Keratinocyte (primary cell): Measurements from ENCODE around the gene TVP23A. TPM values are rescaled to one million over a fixed set of nuclear protein-coding genes. Genes with fewer than 3 reads are reported as not detected.

Source experiments
- DNase-seq: peaks from one replicate; pipeline ENCODE4 v3.0.0-alpha.2; 2011; ENCODE audit warnings: low read depth, missing footprints, low spot score
- FAIRE-seq: peaks from 2 replicates; lab custom pipeline; 2011; peaks lifted over from hg19 to GRCh38; lab: Jason Lieb, UNC
- H2AFZ ChIP-seq: 2 replicates; pipeline ENCODE4 v1.6.0; 2012; ENCODE audit warnings: low read length, control low read depth, inconsistent platforms; ENCODE audit not compliant: control insufficient read depth
- H3K27ac ChIP-seq: 2 replicates; pipeline ENCODE4 v1.5.1; 2011; ENCODE audit warnings: low read length; ENCODE audit not compliant: control insufficient read depth, insufficient read depth
- H3K27me3 ChIP-seq: 3 replicates; pipeline ENCODE4 v1.6.0; 2011; ENCODE audit warnings: low read length; ENCODE audit not compliant: control insufficient read depth, insufficient read depth; ENCODE audit errors: extremely low read depth
- H3K36me3 ChIP-seq, 2 experiments: 2 replicates in 1 of 2; 3 replicates in 1 of 2; pipeline ENCODE4 v1.5.1; 2011; ENCODE audit warnings: low read length in 2 of 2, mild to moderate bottlenecking in 1 of 2; ENCODE audit not compliant: control insufficient read depth in 2 of 2, insufficient read depth in 2 of 2; ENCODE audit errors: extremely low read depth in 1 of 2
- H3K4me1 ChIP-seq: 3 replicates; pipeline ENCODE4 v1.5.1; 2011; ENCODE audit warnings: low read length; ENCODE audit not compliant: control insufficient read depth, insufficient read depth; ENCODE audit errors: extremely low read depth
- H3K4me2 ChIP-seq: 3 replicates; pipeline ENCODE4 v1.6.0; 2011; ENCODE audit warnings: low read depth, low read length; ENCODE audit not compliant: control insufficient read depth, insufficient read depth; ENCODE audit errors: extremely low read depth
- H3K4me3 ChIP-seq, 3 experiments: fragments of 200-600 bp in 1 of 3; sonication (generic) in 1 of 3; 2 replicates in 2 of 3; 3 replicates in 1 of 3; pipeline ENCODE4 v1.5.1; 2011 to 2016; ENCODE audit warnings: low read length in 3 of 3, mild to moderate bottlenecking in 3 of 3, control low read depth in 2 of 3, inconsistent platforms in 1 of 3, low read depth in 1 of 3, mixed read lengths in 1 of 3, mixed run types in 1 of 3, moderate library complexity in 1 of 3; ENCODE audit not compliant: control insufficient read depth in 2 of 3, insufficient read depth in 2 of 3; ENCODE audit errors: extremely low read depth in 1 of 3
- H3K79me2 ChIP-seq: 2 replicates; pipeline ENCODE4 v1.6.0; 2012; ENCODE audit warnings: low read length; ENCODE audit not compliant: control insufficient read depth, insufficient read depth
- H3K9ac ChIP-seq: 3 replicates; pipeline ENCODE4 v1.6.0; 2011; ENCODE audit warnings: low read length; ENCODE audit not compliant: control insufficient read depth, insufficient read depth; ENCODE audit errors: extremely low read depth
- H3K9me1 ChIP-seq: 3 replicates; pipeline ENCODE4 v1.6.0; 2011; ENCODE audit warnings: low read length; ENCODE audit not compliant: control insufficient read depth, insufficient read depth; ENCODE audit errors: extremely low read depth
- H3K9me3 ChIP-seq: 2 replicates; pipeline ENCODE4 v1.5.1; 2012; ENCODE audit warnings: low read depth, low read length; ENCODE audit not compliant: control insufficient read depth
- H4K20me1 ChIP-seq: 3 replicates; pipeline ENCODE4 v1.6.0; 2011; ENCODE audit warnings: low read length; ENCODE audit not compliant: control insufficient read depth, insufficient read depth; ENCODE audit errors: extremely low read depth
- EZH2 ChIP-seq: IDR thresholded peaks from one replicate; pipeline ENCODE4 v1.6.1; 2012; ENCODE audit warnings: inconsistent platforms, mild to moderate bottlenecking, low read length, moderate library complexity
- dilution Hi-C: fragments of 300-500 bp; cut with MboI; formaldehyde crosslinking; loops from one replicate; pipeline ENCODE4 v1.7.0; 2020; ENCODE audit warnings: low sequenced_read_pairs; ENCODE audit not compliant: extremely low pct_ligation_motif_present
- polyA plus RNA-seq, 5 experiments: library from polyadenylated mRNA; depleted of rRNA in 3 of 5; stranded (reverse) in 3 of 5; stranded (forward) in 1 of 5; unstranded in 1 of 5; fragments of >200 nt; gene quantifications; 1 replicate in 1 of 5; 2 replicates in 3 of 5; 3 replicates in 1 of 5; pipeline versions ENCODE4 v1.2.1 to v1.2.3, GENCODE V29; 2011 to 2012; ENCODE audit warnings: missing spikeins in 2 of 5, low read depth in 1 of 5, low replicate concordance in 1 of 5
- TF ChIP-seq, protein P1 (sequence below), 3 experiments: IDR thresholded peaks in 1 of 3; conservative IDR thresholded peaks in 1 of 3; optimal IDR thresholded peaks in 1 of 3; 2 replicates in 2 of 3; 3 replicates in 1 of 3; pipeline versions ENCODE3 to v1.5.1; 2011; ENCODE audit warnings: low read length in 3 of 3, mild to moderate bottlenecking in 3 of 3, moderate library complexity in 2 of 3, control low read depth in 1 of 3, inconsistent platforms in 1 of 3; ENCODE audit not compliant: insufficient read depth in 2 of 3; ENCODE audit errors: extremely low read depth in 1 of 3

The TVP23A gene
- polyA plus RNA-seq, 1 donor (not counting 4 experiments of a cell fraction or from before 2014, with no cell fraction given): not detected

DNA sequence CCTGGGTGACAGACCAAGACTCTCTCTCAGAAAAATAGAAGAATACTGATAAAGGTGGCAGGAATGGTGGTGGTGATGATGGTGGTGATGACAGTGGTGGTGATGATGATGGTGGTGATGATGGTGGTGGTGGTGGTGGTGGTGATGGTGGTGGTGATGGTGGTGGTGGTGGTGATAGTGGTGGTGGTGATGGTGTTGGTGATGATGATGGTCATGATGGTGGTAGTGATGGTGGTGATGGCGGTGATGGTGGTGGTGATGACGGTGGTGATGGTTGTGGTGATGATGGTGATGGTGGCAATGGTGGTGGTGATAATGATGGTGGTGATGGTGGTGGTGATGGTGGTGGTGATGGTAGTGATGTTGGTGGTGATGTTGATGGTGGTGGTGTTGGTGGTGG is 40.4 kb upstream of the TVP23A start:
- Histone ChIP-seq H3K4me1 (peaks cover 27% of the 10 kb centered on the region), H3K4me3 (no peak overlapping the region), H3K79me2 (no peaks in the 10 kb centered on the region), H4K20me1 (no peaks in the 10 kb centered on the region), H3K4me2 (no peak overlapping the region), H3K36me3 (no peaks in the 10 kb centered on the region), H3K9me3 (peaks cover 2% of the 10 kb centered on the region), H3K9ac (no peak overlapping the region), H3K27ac (no peak overlapping the region), H3K9me1 (no peaks in the 10 kb centered on the region), H2AFZ (no peak overlapping the region), H3K27me3 (no peaks in the 10 kb centered on the region)
- FAIRE-seq (no peak), DNase-seq (no peak)
- dilution Hi-C loops: no loop called here
- TF ChIP-seq, protein P1, sequence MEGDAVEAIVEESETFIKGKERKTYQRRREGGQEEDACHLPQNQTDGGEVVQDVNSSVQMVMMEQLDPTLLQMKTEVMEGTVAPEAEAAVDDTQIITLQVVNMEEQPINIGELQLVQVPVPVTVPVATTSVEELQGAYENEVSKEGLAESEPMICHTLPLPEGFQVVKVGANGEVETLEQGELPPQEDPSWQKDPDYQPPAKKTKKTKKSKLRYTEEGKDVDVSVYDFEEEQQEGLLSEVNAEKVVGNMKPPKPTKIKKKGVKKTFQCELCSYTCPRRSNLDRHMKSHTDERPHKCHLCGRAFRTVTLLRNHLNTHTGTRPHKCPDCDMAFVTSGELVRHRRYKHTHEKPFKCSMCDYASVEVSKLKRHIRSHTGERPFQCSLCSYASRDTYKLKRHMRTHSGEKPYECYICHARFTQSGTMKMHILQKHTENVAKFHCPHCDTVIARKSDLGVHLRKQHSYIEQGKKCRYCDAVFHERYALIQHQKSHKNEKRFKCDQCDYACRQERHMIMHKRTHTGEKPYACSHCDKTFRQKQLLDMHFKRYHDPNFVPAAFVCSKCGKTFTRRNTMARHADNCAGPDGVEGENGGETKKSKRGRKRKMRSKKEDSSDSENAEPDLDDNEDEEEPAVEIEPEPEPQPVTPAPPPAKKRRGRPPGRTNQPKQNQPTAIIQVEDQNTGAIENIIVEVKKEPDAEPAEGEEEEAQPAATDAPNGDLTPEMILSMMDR (optimal IDR thresholded peaks at IDR 0.05 in 1 of 3, IDR thresholded peaks at IDR 0.05 in 1 of 3, conservative IDR thresholded peaks at IDR 0.05 in 1 of 3; ENCODE audit: extremely low read depth in 1 of 3, insufficient read depth in 2 of 3, low read length in 3 of 3): no peak
- TF ChIP-seq EZH2: no peak

DNA sequence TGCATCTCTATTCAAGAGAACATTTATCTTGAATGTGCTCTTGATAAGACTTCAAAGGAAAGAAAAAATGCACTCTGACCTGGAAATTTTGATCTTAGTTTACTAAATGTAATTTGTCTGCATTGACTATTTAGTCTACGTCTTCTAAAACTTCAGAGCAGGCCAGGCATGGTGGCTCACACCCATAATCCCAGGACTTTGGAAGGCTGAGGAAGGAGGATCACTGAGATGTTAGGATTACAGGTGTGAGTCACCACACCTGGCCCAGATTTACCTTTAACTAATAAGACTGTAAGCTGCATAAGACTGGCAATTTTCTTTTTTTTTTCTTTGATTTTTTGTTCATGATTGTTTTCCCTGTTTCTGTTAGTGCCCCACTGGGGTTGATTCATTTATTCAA is 39.6 kb upstream of the TVP23A start:
- TF ChIP-seq, protein P1 (optimal IDR thresholded peaks at IDR 0.05 in 1 of 3, IDR thresholded peaks at IDR 0.05 in 1 of 3, conservative IDR thresholded peaks at IDR 0.05 in 1 of 3; ENCODE audit: extremely low read depth in 1 of 3, insufficient read depth in 2 of 3, low read length in 3 of 3): no peak
- no peak for TF ChIP-seq EZH2
- no peaks in the 10 kb centered on the region for H3K9me1 ChIP-seq
- H2AFZ ChIP-seq: no peak overlapping the region
- H4K20me1 ChIP-seq: no peaks in the 10 kb centered on the region
- no peaks in the 10 kb centered on the region for H3K79me2 ChIP-seq
- DNase-seq (no peak), FAIRE-seq (no peak)
- no peak overlapping the region for H3K9ac ChIP-seq
- H3K27me3 ChIP-seq: no peaks in the 10 kb centered on the region
- dilution Hi-C loops: no loop called here
- H3K9me3 ChIP-seq: peaks cover 2% of the 10 kb centered on the region
- no peak overlapping the region for H3K4me3 ChIP-seq
- peaks cover 27% of the 10 kb centered on the region for H3K4me1 ChIP-seq
- no peak overlapping the region for H3K4me2 ChIP-seq
- H3K27ac ChIP-seq: no peak overlapping the region
- no peaks in the 10 kb centered on the region for H3K36me3 ChIP-seq
